Left lung (tissue), 10 donors: ENCODE measurements around the gene DCAF11. TPM values are rescaled to one million over a fixed set of nuclear protein-coding genes. Genes with fewer than 3 reads are reported as not detected.

Experiments
- ATAC-seq: fragments of 200-7000 bp; cut with Tn5 transposase; one replicate; pipeline ENCODE4 v1.9.1; 2020; ENCODE audit warnings: moderate library complexity
- DNase-seq, 4 donors: peaks; one replicate each; pipeline ENCODE4 v3.0.0-alpha.2; 2013 to 2020
- H3K27ac ChIP-seq, 2 donors: fragments of 200-600 bp; sonication (generic) in 1 of 2; one replicate each; pipeline versions ENCODE4 v1.5.0 to v1.8.0; 2020 to 2021
- H3K27me3 ChIP-seq, 2 donors: fragments of 200-600 bp; sonication (generic) in 1 of 2; one replicate each; pipeline versions ENCODE4 v1.5.0 to v1.8.0; 2020 to 2021
- H3K36me3 ChIP-seq, 2 donors: fragments of 200-600 bp; sonication (generic) in 1 of 2; one replicate each; pipeline versions ENCODE4 v1.5.0 to v1.8.0; 2020 to 2021
- H3K4me1 ChIP-seq, 2 donors: fragments of 200-600 bp; one replicate each; pipeline ENCODE4 v1.8.0; 2021
- H3K4me3 ChIP-seq, 2 donors: fragments of 200-600 bp; sonication (generic) in 1 of 2; one replicate each; pipeline versions ENCODE4 v1.5.0 to v1.8.0; 2020 to 2021; ENCODE audit warnings: mild to moderate bottlenecking in 1 of 2
- H3K9me3 ChIP-seq, 2 donors: fragments of 200-600 bp; sonication (generic) in 1 of 2; one replicate each; pipeline versions ENCODE4 v1.5.0 to v1.8.0; 2020 to 2021
- CTCF ChIP-seq, 2 donors: fragments of 200-600 bp; sonication (generic) in 1 of 2; IDR thresholded peaks; one replicate each; pipeline versions ENCODE4 v1.5.0 to v1.8.0; 2021; ENCODE audit warnings: antibody characterized with exemption in 2 of 2
- intact Hi-C, 2 donors: fragments of 100-400 bp; cut with DNase I; formaldehyde crosslinking; loops; one replicate each; pipeline versions ENCODE4 v1.11.2 to v1.14.2; 2022
- polyA plus RNA-seq, 6 donors: library from polyadenylated mRNA; unstranded; fragments of 120-200 nt; gene quantifications; one replicate each; pipeline ENCODE4 v1.2.1, GENCODE V29; 2013; ENCODE audit not compliant: insufficient read length in 6 of 6
- total RNA-seq, 2 donors: library from RNA; stranded (reverse); fragmentation: NEBNext Ultra II Directional; extraction: Animal tissue kit (Norgen Biotek cat#: 25700); gene quantifications; one replicate each; pipeline ENCODE4 v1.2.1, GENCODE V29; 2021
- donor health status: DM: no; HTN: yes; CAD: no.
- donor health status: DM: no; HTN: no; CAD: no.

DCAF11 gene
- total and polyA plus RNA-seq, 8 donors = 56.4 to 76.3 (median 65.1) TPM

DNA sequence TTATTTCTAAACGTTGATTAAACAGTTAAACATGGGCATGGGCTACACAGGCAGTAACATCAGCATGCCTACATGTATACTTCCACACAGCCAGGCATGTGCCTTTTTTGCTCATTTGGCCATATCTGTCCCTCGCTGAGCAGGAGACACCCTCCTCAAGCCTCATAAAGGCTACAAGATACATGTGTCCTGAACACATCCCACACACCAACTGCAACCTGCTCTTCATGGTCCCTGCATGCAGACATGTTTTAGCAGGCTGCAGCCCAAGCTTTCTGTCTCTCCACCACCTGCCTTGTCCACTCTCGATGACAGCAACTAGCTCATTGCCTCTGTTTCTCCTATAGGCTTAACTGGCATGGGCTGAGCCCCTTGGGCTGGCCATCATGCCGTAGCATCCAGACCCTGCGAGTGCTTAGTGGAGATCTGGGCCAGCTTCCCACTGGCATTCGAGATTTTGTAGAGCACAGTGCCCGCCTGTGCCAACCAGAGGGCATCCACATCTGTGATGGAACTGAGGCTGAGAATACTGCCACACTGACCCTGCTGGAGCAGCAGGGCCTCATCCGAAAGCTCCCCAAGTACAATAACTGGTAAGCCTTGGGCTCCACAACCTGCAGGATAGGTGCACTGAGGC is 17.9 kb upstream of the DCAF11 start:
- H3K36me3 ChIP-seq = peaks cover 0 to 46% of the 10 kb centered on the region in 2 donors
- no peak for ATAC-seq
- H3K4me3 ChIP-seq = no peak overlapping the region
- no peak for TF ChIP-seq CTCF (IDR thresholded peaks at IDR 0.05)
- H3K27me3 ChIP-seq = no peaks in the 10 kb centered on the region
- H3K27ac ChIP-seq = no peak overlapping the region
- intact Hi-C loops = loop anchor here in 1 of 2 donors (10.0 kb wide), 1 partner anchor 82 kb away; no protein-coding TSS in a partner anchor
- peak in 2 of 4 donors; percentile 19 to 20 for DNase-seq
- H3K4me1 ChIP-seq = peaks cover 6 to 50% of the 10 kb centered on the region in 2 donors
- no peaks in the 10 kb centered on the region for H3K9me3 ChIP-seq

DNA sequence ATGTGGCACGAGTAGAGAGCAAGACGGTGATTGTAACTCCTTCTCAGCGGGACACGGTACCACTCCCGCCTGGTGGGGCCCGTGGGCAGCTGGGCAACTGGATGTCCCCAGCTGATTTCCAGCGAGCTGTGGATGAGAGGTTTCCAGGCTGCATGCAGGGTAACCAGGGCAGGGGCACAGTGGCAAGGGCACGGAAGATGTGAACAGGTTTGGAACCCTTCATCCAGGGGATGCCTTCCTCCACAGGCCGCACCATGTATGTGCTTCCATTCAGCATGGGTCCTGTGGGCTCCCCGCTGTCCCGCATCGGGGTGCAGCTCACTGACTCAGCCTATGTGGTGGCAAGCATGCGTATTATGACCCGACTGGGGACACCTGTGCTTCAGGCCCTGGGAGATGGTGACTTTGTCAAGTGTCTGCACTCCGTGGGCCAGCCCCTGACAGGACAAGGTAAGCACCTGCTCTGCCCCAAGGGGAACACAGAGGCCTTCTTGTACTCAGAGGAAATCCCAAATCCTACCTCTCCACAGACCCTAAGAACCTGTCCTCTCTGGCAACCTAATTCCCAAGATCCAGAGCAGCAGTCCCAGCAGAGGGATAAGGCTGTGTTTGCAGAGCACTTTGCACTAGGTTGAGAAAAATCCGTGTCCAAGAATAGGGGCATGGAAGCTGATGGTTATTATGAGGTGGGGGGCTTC is 16.2 kb upstream of the DCAF11 start:
- Histone ChIP-seq H3K9me3 (no peaks in the 10 kb centered on the region), H3K27ac (no peak overlapping the region), H3K4me3 (no peak overlapping the region), H3K27me3 (no peaks in the 10 kb centered on the region), H3K4me1 (peaks cover 2 to 39% of the 10 kb centered on the region in 2 donors), H3K36me3 (peaks cover 0 to 60% of the 10 kb centered on the region in 2 donors)
- DNase-seq = peak in 2 of 4 donors; percentile 31 to 62
- TF ChIP-seq CTCF (IDR thresholded peaks at IDR 0.05) = no peak
- intact Hi-C loops = loop anchor here in 1 of 2 donors (10.0 kb wide), 1 partner anchor 84 kb away; no protein-coding TSS in a partner anchor
- no peak for ATAC-seq

- no peak overlapping the region for H3K27ac ChIP-seq
- intact Hi-C loops = loop anchor here in 1 of 2 donors (10.0 kb wide), 1 partner anchor 84 kb away; no protein-coding TSS in a partner anchor
- H3K36me3 ChIP-seq = peaks cover 0 to 68% of the 10 kb centered on the region in 2 donors
- DNase-seq (peak in 2 of 4 donors; percentile 32 to 69), ATAC-seq (no peak)
- no peaks in the 10 kb centered on the region for H3K9me3 ChIP-seq
- no peak for TF ChIP-seq CTCF (IDR thresholded peaks at IDR 0.05)
- no peak overlapping the region for H3K4me3 ChIP-seq
- no peaks in the 10 kb centered on the region for H3K27me3 ChIP-seq
- peaks cover 2 to 33% of the 10 kb centered on the region in 2 donors for H3K4me1 ChIP-seq
These were observed 15.4 kb upstream of the DCAF11 start for GRCh38 chr14:24098927-24099813.

DNA sequence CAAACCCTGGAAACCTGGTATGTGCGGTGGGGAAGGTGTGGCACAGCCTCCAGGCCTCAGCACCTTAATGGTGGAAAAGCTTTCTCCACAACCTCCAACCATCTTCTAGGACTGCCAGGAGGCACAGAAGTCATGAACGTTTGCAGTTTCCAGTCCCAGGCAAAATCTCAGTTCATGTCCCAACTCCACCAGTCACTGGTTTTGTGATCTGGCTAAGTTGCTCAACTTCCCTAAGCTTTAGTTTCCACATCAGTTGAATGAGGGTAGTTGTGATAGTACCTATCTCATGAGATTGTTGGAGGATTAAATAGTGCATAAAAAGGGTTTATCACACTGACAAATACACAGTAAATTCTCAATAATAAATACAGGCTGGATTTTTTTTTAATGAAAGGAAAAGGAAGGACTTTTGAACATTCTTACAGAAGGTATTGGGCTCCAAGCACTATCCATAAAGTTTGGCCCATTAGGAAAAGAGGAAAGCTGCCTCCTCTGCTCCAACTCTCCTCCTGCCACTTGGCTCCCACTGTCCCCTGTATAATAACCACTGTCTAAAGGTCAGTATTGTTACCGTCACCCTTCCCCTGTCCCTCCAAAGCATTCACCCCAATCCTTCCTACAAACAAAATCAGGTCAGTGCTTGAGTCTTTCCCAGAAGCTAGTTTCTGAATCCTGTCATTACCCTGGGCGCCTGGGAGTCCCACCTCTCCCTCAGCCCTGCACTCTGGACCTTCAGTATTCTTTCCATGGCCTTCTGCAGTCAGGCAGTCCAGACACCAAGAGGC is 14.2 kb upstream of the DCAF11 start:
- Histone ChIP-seq H3K27ac (no peak overlapping the region), H3K4me3 (no peak overlapping the region), H3K27me3 (no peaks in the 10 kb centered on the region), H3K9me3 (no peaks in the 10 kb centered on the region), H3K4me1 (peaks cover 0 to 25% of the 10 kb centered on the region in 2 donors), H3K36me3 (peaks cover 0 to 68% of the 10 kb centered on the region in 2 donors)
- DNase-seq (peak in 1 of 4 donors; percentile 22), ATAC-seq (no peak)
- intact Hi-C loops = no loop called here
- TF ChIP-seq CTCF (IDR thresholded peaks at IDR 0.05) = no peak
